Lower leg skin (tissue), 3 donors: ENCODE data around the gene ATP11C.

Experiments
- CTCF ChIP-seq, 3 donors: fragments of 450-650 bp; IDR thresholded peaks; one replicate each; pipeline ENCODE4 v1.5.1; 2016; ENCODE audit warnings: antibody characterized with exemption in 3 of 3, mild to moderate bottlenecking in 3 of 3, moderate library complexity in 2 of 3
- POLR2A ChIP-seq, 2 donors: fragments of 450-650 bp; IDR thresholded peaks; one replicate each; pipeline ENCODE4 v1.6.1; 2016 to 2017; ENCODE audit warnings: antibody characterized with exemption in 2 of 2, mild to moderate bottlenecking in 1 of 2, moderate library complexity in 1 of 2

GRCh38 chrX:139783030-139783429 is 149.8 kb downstream of the ATP11C start:
- no peak for TF ChIP-seq POLR2A (IDR thresholded peaks at IDR 0.05)
- no peak for TF ChIP-seq CTCF (IDR thresholded peaks at IDR 0.05)
